Tibial artery (tissue), 4 donors: ENCODE results near the gene PARP9.

Experiments used
- DNase-seq, 2 donors: peaks; one replicate each; pipeline ENCODE4 v3.0.0-alpha.2; 2019
- H3K27ac ChIP-seq, 2 donors: fragments of 200-600 bp; sonication (generic) in 1 of 2; 1 replicate in 1 of 2; 2 replicates in 1 of 2; pipeline ENCODE4 v1.5.1; 2018 to 2019; ENCODE audit warnings: mild to moderate bottlenecking in 1 of 2
- H3K27me3 ChIP-seq, 2 donors: fragments of 200-600 bp; sonication (generic) in 1 of 2; one replicate each; pipeline versions ENCODE4 v1.5.1 to v1.6.0; 2016 to 2019
- H3K36me3 ChIP-seq, 3 donors: fragments of 200-600 bp; sonication (generic) in 2 of 3; one replicate each; pipeline ENCODE4 v1.5.1; 2016 to 2019; ENCODE audit warnings: mild to moderate bottlenecking in 2 of 3
- H3K4me1 ChIP-seq, 4 donors: fragments of 200-600 bp; sonication (generic) in 2 of 4; 1 replicate in 3 of 4; 2 replicates in 1 of 4; pipeline ENCODE4 v1.5.1; 2016 to 2019
- H3K4me3 ChIP-seq, 2 donors: fragments of 200-600 bp; sonication (generic) in 1 of 2; 1 replicate in 1 of 2; 2 replicates in 1 of 2; pipeline ENCODE4 v1.5.1; 2018 to 2019; ENCODE audit warnings: mild to moderate bottlenecking in 2 of 2
- H3K9me3 ChIP-seq, 3 donors: fragments of 200-600 bp; sonication (generic) in 1 of 3; one replicate each; pipeline ENCODE4 v1.5.1; 2016 to 2019
- CTCF ChIP-seq, 2 experiments: fragments of 200-600 bp in 1 of 2; fragments of 450-650 bp in 1 of 2; IDR thresholded peaks; one replicate each; pipeline ENCODE4 v1.5.1; 2017 to 2019; ENCODE audit warnings: antibody characterized with exemption in 2 of 2, mild to moderate bottlenecking in 1 of 2, moderate library complexity in 1 of 2
- intact Hi-C: fragments of 100-400 bp; cut with DNase I; formaldehyde crosslinking; loops from one replicate; pipeline ENCODE4 v1.15.0; 2023; ENCODE audit warnings: low total_unique reads

PARP9 gene

DNA sequence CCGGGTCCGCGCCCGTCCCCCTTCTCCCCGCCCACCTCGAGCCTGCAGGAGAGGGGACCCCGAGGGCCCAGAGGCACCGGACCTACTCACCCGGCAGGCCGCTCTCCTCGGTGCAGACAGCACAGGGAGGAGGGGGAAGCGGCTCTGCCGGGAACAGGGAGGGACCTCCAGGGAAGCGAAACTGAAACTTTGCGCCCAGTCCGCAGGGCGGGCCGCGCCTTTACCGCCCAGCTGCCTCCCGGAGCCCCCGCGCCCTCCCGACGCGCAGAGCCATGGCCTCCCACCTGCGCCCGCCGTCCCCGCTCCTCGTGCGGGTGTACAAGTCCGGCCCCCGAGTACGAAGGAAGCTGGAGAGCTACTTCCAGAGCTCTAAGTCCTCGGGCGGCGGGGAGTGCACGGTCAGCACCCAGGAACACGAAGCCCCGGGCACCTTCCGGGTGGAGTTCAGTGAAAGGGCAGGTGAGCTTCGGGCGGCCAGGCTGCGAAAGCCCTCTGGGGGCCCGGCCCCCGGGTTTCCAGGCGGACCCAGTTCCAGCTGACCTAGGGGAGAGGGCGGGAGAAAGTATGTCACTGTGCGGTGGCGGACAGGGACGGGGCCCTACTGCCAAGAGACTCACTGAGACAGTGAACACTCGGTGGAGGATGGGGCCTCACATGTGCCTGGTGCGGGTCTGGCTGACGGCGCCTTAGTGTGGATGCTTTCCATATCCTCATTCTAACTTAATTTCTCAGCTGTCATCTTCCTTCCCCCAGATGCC is at the start of gene PARP9, which contains the start of gene DTX3L:
Gene PARP9, minus strand, starts transcription at position 146 of the 758 bp plus-strand sequence. CDS start 4,680 bp downstream, outside the sequence.
Gene DTX3L, plus strand, starts transcription at position 184 of the 758 bp plus-strand sequence. Its CDS starts 89 bp downstream, at position 273.
- intact Hi-C loops: no loop called here

GRCh38 chr3:122612696-122613095 is 48.6 kb upstream of the PARP9 start:
- Histone ChIP-seq H3K27ac (no peak overlapping the region), H3K4me3 (no peak overlapping the region), H3K9me3 (no peaks in the 10 kb centered on the region), H3K36me3 (no peaks in the 10 kb centered on the region), H3K27me3 (peaks cover 0 to 3% of the 10 kb centered on the region in 2 donors), H3K4me1 (no peaks in the 10 kb centered on the region)
- no peak for DNase-seq
- TF ChIP-seq CTCF (IDR thresholded peaks at IDR 0.05): no peak
- intact Hi-C loops: no loop called here

More for the DNA sequence above, at the start of gene PARP9, which contains the start of gene DTX3L:
- Histone ChIP-seq H3K4me1 (peaks cover 0 to 28% (median 13%) of the 10 kb centered on the region in 4 donors), H3K4me3 (peak within 1 kb of the TSS; percentile 79 to 93), H3K27ac (peak within 1 kb of the TSS; percentile 83 to 90), H3K36me3 (peaks cover 2 to 36% (median 29%) of the 10 kb centered on the region in 3 donors), H3K27me3 (no peaks in the 10 kb centered on the region), H3K9me3 (no peaks in the 10 kb centered on the region)
- peak; percentile 78 to 88 for DNase-seq
- TF ChIP-seq CTCF (IDR thresholded peaks at IDR 0.05): no peak

- H3K27ac ChIP-seq: no peak overlapping the region
- no peak for DNase-seq
- no peaks in the 10 kb centered on the region for H3K27me3 ChIP-seq
- TF ChIP-seq CTCF (IDR thresholded peaks at IDR 0.05): no peak
- H3K9me3 ChIP-seq: no peaks in the 10 kb centered on the region
- intact Hi-C loops: no loop called here
- H3K4me1 ChIP-seq: no peaks in the 10 kb centered on the region
- H3K4me3 ChIP-seq: no peak overlapping the region
- no peaks in the 10 kb centered on the region for H3K36me3 ChIP-seq
These were observed 45.9 kb upstream of the PARP9 start for GRCh38 chr3:122609798-122610559.

DNA sequence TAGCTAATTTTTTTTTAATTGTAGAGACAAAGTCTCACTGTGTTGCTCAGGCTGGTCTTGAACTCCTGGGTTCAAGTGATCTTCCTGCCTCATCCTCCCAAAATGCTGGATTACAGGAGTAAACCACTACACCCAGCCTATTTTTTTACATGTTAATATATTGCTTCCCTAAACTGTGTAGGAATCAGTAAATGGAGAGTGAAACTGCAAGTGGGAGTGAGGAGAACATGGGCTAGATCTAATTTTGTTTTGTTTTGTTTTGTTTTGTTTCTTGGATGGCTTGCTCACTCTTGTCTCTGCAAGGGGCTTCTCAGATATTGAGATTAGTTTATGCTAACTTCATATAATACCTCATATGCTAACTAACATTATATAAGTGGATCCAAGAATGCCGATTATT is 44.8 kb upstream of the PARP9 start:
- no peak for TF ChIP-seq CTCF (IDR thresholded peaks at IDR 0.05)
- intact Hi-C loops: no loop called here
- H3K27ac ChIP-seq: no peak overlapping the region

GRCh38 chr3:122606330-122606729 is 42.2 kb upstream of the PARP9 start:
- Histone ChIP-seq H3K27ac (no peak overlapping the region), H3K27me3 (no peaks in the 10 kb centered on the region), H3K4me3 (no peak overlapping the region), H3K4me1 (no peaks in the 10 kb centered on the region), H3K36me3 (no peaks in the 10 kb centered on the region), H3K9me3 (no peaks in the 10 kb centered on the region)
- no peak for TF ChIP-seq CTCF (IDR thresholded peaks at IDR 0.05)
- intact Hi-C loops: no loop called here
- DNase-seq: no peak

More for the DNA sequence above, 44.8 kb upstream of the PARP9 start:
- H3K4me3 ChIP-seq: no peak overlapping the region
- no peaks in the 10 kb centered on the region for H3K36me3 ChIP-seq
- H3K9me3 ChIP-seq: no peaks in the 10 kb centered on the region
- no peak for DNase-seq
- no peaks in the 10 kb centered on the region for H3K27me3 ChIP-seq
- no peaks in the 10 kb centered on the region for H3K4me1 ChIP-seq
